OCI-LY3 (cell line): ENCODE results near the gene ARHGAP23.
"Not testable (repeated sequence)": the region's sequence is repeated elsewhere in the genome, so short reads cannot be mapped to it uniquely, and the experiment has no call there.

Experiments used
- EZH2phosphoT487 ChIP-seq: fragments of 200-600 bp; shearing (Covaris generic); IDR thresholded peaks from 2 replicates; pipeline ENCODE4 v1.6.1; 2018; ENCODE audit warnings: antibody characterized with exemption, mixed run types, low read depth
- TF ChIP-seq, protein P1 (sequence below): fragments of 200-600, 300-600 bp; sonication (generic); IDR thresholded peaks from 2 replicates; pipeline ENCODE4 v1.5.1; 2014; ENCODE audit warnings: antibody characterized with exemption, low read length, low read depth

DNA sequence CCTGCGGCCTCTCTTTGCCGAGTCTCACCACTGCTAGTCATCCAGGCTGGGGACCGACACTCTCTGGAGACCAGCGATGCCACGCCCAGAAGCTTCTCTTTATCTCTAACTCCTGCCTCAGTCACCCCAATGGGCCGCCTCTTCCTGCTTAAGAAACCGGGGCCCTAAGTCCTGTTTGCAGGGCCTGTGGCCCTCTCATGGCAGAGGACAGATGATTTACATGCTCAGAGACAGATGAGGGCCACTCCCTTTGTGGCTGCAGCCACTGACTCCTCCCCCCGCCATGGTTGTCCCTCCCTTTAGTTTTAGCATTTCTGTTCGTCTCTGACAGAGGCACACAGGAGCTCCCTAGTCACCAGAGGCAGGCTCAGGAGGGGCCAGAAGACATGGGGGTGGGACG is 71.0 kb downstream of the ARHGAP23 start:
- TF ChIP-seq, protein P1, sequence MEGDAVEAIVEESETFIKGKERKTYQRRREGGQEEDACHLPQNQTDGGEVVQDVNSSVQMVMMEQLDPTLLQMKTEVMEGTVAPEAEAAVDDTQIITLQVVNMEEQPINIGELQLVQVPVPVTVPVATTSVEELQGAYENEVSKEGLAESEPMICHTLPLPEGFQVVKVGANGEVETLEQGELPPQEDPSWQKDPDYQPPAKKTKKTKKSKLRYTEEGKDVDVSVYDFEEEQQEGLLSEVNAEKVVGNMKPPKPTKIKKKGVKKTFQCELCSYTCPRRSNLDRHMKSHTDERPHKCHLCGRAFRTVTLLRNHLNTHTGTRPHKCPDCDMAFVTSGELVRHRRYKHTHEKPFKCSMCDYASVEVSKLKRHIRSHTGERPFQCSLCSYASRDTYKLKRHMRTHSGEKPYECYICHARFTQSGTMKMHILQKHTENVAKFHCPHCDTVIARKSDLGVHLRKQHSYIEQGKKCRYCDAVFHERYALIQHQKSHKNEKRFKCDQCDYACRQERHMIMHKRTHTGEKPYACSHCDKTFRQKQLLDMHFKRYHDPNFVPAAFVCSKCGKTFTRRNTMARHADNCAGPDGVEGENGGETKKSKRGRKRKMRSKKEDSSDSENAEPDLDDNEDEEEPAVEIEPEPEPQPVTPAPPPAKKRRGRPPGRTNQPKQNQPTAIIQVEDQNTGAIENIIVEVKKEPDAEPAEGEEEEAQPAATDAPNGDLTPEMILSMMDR = not testable (repeated sequence)
- TF ChIP-seq EZH2phosphoT487 = not testable (repeated sequence)
